HG02798 (cell line): ENCODE data around the gene AMDHD2.
A peak's percentile ranks its signal among the peaks of the same experiment; 100 is the strongest.

Experiments used
- ATAC-seq: cut with Tn5 transposase; IDR thresholded peaks from one replicate; pipeline ENCODE4 v1.9.1; 2021; ENCODE audit warnings: mild to moderate bottlenecking; ENCODE audit not compliant: unreplicated experiment, poor library complexity

Gene AMDHD2

DNA sequence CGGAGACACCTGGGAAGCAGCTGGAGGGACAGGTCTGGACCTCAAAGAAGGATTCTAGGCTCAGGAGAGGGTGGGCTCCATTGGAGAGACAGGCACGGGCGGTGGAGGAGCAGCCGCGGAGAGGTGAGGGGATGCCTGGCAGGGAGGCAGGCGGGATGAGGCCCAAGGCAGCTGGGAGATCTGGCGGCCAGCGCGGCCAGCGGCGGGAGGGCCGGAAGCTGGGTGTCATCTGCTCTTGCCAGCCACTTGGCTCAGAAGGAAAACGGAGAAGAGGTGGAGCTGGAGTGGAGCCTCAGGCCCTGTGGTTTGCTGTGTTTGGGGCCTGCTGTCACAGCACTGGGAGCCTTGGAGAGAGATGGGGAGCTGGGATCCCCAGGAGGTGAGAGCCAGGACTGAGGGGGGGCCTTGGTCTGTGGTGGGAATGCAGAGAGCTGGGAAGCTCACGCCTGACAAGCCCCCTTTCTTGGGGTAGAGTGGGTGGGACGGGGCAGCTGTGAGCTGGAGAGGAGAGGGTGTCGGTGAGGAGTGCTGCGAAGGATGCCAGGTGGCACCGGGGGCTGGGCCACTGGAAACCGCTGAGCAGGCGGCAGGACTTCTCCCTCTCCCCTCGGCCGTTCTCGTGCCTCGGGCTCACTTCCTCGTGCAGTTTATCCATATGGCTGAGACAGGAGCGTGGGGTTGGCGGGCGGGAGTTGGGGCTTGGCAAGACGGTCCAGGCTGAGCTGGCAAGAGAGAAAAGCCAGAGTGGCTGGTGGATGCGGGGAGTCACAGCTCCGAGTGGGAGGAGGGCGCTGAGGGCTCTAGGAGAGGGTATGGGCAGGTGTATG, 37.2 kb upstream of the AMDHD2 start:
- ATAC-seq, result no peak

DNA sequence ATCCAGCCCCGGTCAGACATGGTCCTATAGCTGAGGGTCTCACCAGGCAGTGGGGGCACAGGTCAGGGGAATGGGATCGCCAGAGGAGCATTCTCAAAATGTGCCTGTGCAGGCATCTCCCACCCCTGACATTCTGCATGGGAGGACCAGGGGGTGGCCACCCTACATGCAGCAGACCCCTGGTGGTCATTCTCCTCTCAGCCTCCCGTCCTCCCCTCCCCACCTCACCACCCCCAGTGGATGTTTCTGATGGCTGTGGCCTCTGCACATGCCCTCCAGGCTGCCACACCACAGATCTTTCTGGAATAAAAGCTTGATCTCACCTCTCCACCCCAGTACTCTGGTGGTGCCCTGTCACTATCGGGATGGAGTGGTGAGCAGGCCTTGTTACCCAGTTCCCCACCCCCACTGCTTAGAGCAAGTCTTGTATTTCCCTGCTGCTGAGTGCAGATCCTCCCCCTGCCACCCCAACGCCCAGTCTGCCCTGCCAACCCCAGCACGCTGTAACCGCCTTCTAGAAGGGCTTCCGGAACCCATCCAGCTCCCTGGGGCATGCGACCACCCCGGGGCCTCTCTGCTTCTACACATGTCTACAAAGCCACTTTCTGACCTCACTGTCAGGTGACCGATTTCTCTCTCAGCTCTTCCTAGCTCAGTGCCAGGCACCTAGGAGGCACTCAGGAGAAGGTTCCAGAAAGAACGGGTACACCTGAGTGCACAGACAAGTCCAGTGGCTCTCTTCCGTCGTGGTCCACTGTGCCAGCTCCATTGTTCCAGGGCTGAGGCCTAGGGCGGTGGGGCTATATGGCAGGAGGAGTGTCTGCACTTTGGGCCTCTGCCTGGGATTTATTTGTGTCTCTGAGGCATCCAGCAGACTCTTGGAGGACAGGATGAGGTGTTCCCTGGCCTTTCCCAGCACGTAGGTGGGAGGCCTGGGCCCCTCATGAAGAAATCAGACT, 36.0 kb upstream of the AMDHD2 start:
- ATAC-seq, result no peak

DNA sequence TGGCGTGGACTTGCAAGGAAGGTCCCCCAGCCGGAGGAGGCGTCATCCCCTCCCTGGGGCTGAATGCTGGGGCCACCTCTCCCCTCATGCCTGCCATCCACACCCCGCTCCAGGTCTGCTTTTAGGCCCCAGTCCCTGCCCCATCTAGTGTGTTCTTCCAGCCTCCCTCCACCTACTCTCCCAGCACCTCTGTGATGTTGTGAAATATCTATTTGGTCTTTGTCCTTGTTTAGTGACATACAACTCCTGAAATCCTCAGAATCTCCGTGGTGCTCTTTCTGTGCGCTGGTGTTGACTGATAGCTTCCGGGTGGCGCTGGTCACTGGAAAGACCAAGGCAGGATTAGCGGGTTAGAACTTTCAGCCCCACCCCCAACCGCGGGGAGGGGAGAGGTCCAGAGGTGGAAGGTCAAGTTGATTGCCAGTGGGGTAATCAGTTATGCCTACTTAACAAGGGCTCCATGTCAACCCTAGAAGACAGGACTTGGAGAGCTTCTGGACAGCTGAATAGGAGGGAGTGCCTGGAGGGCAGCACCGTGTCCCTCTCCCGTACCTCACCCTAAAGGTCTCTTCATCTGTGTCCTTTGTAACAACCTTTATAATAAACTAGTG, 35.2 kb upstream of the AMDHD2 start:
- ATAC-seq, result no peak

DNA sequence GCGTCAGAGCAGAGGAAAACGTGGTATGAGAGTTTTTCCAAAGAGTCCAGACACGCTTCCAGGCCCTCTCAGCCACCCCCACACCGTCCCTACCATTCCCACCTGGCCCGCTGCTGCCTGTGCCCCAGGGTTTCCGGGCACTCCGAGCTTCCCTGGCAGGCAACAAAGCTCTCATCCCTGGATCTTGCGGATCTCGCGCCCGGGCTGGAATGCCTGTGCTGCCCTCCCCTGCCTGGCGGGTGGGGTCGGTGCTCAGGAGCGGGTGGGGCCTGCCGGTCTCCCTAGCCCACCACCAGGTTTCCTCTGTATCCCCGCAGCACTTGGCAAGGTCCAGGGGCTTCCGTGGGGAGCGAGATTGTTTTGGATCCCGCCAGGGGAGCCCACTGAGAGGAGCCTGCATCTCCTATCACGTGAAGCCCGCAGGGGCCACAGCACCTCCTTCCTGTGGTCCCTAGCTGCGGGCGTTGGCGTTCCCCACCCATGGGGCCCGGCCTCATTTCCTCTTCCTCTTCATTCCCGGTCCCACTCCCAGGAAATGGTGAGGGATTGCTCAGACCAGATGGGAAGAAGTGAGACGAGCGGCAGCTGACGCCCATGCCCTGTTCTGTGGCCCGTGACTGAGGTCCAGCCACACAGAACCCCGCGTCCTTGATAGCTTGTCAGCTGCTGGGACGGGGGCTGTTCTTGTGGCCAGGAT, 34.2 kb upstream of the AMDHD2 start:
- ATAC-seq, result no peak

DNA sequence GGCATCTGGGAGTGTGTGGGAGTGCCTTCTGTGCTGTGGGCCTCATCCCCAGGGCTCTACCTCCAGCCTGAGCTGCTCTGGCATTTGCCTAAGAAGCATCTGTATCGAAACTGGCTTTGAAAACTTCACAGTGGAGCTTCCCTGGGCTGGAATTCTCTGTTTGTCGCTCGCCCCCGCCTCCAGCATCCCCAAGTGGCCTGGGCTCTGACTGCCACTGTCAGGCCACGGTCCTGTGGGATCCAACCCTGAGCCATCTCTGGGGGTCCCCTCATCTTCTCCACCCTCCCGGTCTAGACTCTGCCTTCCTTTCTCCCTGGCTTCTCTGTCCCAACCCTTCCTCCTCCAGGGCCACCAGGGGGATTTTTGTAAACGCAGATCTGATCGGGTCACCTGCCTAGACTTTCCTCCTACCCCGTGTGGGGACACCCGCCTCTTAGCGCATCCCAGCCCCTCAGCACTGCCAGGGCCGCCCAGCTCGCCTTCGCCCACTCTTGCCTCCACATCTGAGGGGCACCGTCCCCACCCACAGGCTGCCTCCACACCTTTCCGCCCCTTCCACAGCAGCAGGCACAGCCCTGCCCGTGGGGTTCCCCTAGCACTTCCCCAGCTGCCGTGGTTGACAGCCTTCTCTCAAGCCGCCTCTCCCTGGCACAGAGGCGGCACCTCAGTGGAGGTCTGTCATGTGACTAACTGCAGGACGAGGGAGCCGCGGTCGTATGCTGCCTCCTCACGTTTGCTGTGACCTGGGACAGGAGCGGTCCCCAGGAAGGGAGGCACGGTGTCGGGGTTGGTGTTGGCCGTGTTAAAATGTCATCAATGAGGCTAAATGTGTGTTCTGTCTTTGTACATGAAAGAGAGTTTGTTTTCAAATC, 33.3 kb upstream of the AMDHD2 start:
- ATAC-seq, result peak; percentile 77

DNA sequence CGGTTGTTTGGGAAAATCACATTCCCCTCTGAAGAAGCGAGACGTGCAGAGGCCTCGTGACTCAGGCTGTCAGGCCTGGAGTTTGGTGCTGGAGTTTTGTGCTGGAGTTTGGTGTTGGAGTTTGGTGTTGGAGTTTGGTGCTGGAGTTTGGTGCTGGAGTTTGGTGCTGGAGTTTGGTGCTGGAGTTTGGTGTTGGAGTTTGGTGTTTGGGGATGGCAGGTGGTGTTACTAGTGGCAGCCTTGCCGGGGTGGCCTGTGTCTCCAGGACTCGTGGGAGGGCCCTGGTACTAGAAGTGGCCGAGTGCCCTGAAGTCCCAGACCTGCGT, 32.7 kb upstream of the AMDHD2 start:
- no peak for ATAC-seq

DNA sequence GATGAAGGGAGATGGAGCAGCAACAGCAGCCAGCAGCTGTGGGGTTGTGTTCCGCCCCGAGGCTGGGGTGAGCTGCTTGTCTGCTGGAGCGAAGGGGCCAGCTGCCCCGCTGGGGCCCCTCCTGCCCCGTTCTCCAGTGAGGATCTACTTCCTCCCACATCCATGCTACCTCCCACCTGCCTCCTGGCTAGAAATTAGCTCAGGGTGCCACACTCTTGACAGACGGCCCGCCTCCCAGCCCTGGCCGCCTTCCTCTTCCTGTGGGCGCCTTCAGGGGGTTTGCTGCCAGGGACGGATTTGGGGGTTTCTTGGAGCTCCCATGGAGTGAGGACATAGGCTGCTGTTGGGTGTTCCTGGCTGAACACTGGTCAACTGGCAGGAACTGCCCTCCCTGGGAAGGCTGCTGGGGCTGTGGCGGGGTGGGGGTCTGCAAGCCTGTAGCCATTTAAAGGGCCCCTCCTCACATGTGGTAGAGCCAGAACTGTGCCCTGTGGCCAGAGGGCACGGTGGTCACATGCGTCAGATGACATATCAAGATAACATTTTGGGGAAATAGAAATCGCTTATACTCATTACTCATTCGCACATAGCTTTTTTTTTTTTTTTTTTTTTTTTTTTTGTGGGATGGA, 32.2 kb upstream of the AMDHD2 start:
- no peak for ATAC-seq

DNA sequence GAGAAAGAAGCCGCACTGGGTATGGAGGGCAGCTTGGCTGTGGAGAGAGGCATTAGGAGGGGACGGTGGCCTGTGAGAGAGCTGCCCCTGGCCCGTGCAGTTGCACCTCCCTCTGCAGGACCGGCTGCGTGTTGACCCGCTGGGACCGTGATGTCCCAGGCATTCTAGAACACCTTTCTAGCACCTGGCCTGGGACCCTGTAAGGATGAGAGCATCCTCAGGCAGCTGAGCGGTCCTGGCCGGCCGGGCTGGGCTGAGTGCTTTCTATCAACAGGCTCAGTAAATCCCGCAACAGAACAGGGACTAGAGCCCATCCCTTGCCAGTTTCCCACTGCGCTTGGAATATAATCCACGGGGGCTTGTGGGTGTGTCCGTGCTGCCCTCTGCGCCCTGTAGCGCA, 30.6 kb upstream of the AMDHD2 start:
- ATAC-seq, result no peak

DNA sequence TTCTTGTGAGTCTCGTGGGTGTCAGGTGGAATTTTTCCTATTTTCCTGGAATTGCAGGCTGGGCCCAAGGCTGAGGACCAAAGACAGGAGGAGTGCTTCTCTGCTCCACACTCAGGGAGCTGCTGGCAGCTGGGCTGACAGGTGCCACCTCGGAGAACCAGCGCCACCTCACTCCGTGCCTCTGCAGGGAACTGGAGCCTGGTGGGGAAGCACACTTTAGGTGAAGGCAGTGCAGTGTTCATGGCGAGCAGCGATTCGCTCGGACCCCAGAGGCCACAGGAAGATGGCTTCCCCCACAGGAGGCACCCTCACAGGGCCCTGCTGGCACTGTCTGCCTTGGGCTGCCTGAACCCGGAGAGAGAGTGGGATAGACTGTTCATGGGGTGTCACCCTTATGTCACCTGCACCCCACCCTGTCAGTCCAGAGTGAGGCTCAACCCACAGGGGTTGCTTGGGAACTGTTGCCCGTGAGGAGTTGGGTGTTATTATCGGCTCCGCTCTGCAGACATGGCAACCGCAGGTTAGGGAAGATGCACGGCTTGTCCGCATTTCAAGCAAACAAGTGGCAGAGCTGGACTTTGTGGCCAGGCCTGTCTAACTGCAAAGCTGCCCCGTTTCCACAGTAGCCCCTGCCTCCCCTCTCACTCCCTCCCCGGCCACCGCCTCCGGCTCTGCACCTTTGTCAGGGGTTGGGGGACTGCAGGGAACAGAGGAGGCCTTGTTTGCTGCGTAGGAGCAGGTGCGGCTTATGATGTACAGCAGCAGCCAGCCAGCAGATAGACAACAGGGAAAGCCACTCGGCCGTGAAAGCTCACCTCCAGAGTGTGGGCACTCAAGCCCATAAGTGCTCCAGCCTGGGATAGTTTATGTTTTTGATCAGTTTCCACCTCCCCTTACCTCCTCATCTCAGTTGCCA, 29.7 kb upstream of the AMDHD2 start:
- no peak for ATAC-seq

DNA sequence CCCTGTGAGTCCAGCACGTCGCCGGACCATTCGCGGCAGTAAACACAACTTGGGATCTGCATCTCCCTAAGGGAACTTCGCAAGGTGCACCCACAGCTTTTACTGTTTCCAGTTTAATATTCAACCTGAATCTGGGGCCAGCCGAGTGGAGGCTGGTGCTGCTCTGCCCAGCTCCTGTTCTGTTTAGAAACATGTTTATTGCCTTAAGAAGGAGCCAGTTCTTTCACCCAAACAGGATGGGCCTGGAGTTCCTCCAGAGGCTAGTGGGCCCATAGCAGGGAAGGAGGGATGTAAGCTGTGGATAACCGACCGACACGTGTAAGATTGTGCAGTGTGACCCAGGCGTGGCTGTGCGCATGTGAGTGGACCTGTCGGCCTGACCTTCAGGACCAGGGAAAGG, 27.9 kb upstream of the AMDHD2 start:
- no peak for ATAC-seq

DNA sequence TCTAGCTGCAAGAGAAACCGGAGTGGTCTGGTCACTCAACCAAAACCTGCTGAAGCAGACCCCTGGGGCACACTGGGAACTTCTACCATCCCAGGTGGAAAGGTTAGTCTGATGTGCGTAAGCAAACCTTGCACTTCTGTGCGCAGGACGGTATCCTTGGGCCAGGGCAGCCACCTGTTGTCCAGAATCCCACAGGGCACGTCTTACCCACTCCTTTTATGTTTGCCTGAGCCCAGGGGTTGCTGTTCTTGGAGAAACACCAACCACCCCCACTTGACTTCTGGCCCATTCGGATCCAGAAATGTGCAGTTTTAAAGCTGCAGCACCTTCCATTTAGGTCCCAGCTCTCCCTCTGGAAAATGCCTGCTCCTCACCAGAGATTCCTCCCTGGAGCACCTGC, 26.6 kb upstream of the AMDHD2 start:
- no peak for ATAC-seq

DNA sequence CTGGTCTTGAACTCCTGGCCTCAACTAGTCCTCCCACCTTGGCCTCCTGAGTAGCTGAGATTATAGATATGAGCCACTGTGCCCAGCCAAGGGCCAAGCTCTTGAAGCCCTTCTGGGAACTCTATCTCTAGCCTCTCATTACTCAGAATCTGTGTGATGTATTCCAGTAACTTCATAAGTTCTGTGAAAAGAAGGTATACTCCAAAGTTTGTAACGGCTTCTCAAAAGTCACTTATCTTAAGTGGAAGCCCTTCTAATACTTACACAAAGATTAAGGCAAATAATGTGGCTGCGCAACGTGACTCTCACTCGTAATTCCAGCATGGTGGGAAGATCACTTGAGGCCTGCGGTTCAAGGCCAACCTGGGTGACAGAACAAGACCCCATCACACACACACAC, 25.6 kb upstream of the AMDHD2 start:
- no peak for ATAC-seq

DNA sequence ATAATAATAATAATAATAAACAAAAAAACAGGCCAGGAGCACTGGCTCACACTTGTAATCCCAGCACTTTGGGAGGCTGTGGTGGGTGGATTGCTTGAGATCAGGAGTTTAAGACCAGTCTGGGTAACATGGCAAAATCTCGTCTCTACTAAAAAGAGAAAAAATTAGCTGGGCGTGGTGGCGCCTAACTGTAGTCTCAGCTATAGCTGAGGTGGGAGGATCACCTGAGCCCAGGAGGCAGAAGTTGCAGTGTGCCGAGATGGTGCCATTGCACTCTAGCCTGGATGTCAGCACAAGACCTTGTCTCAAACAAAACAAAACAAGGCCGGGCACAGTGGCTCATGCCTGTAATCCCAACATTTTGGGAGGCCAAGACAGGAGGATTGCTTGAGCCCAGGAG, 25.1 kb upstream of the AMDHD2 start:
- no peak for ATAC-seq

DNA sequence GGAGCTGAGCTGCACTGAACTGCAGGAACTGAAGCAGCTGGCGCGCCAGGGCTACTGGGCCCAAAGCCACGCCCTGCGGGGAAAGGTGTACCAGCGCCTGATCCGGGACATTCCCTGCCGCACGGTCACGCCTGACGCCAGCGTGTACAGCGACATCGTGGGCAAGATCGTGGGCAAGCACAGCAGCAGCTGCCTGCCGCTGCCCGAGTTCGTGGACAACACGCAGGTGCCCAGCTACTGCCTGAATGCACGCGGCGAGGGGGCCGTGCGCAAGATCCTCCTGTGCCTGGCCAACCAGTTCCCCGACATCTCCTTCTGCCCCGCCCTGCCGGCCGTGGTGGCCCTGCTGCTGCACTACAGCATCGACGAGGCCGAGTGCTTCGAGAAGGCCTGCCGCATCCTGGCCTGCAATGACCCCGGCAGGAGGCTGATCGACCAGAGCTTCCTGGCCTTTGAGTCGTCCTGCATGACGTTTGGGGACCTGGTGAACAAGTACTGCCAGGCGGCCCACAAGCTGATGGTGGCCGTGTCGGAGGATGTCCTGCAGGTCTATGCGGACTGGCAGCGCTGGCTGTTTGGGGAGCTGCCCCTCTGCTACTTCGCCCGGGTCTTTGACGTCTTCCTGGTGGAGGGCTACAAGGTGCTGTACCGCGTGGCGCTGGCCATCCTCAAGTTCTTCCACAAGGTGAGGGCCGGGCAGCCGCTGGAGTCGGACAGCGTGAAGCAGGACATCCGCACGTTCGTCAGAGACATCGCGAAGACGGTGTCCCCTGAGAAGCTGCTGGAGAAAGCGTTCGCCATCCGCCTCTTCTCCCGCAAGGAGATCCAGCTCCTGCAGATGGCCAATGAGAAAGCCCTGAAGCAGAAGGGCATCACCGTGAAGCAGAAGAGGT, 23.7 kb upstream of the AMDHD2 start:
- no peak for ATAC-seq

DNA sequence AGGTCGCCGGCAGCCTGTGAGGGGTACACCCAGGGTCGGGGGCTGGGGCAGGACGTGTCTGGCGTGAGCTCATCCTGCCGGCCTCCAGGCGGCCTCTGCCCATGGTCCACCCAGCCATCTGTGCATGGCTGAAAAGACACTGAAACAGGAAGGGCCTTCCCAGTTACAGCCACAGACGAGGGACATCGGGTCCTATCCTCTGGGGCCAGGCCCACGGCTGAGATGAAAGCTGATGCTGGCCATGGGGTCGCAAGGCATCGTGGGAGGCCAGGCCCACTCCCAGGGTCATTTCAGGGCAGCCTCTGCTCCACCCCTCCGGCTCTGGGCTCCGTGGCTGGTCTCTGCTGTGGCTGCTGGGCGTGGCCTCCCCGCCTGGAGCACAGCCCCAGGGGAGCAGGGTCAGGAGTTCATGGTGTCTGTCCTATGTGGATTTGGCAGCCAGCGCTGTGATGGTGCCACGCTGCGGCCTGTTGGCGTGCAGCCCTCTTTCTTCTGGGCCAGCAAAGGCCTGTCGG, 23.0 kb upstream of the AMDHD2 start:
- ATAC-seq, result no peak

DNA sequence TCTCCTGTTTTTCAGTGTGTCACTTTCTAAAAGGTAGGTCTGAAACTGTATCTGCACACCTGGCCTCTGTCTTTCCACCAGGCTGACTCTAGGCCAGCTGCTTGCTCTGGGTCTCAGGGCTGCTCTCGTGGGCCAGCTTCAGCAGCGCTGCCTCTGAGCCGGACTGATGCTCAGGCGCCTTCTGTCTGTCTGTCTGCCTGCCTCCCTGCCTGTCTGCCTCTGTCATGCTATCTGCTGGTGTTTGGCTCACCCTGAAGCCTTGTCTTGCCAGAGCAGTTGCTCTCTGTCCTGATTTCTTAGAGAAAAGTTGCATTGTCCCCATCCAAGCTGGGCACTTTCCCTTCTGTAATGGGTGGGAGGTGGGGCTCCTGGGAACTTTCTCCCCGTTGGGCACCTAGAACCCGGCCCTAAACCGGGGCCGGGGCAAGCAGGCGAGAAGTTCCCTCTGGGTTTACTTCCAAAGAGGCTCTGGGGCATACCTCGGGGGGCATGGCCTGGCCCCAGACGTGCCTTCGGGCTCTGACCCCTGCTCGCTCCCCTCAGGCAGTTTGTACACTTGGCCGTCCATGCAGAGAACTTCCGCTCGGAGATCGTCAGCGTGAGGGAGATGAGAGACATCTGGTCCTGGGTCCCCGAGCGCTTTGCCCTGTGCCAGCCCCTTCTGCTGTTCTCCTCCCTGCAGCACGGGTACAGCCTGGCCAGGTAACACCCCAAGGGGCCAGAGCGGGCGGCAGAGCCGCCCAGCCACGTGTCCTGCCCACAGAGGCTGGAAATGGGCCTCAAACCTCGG, 22.3 kb upstream of the AMDHD2 start:
- ATAC-seq, result no peak
